HL-60 (cell line): ENCODE measurements around the gene CHD9.

ENCODE experiments used
- CTCF ChIP-seq: IDR thresholded peaks from one replicate; pipeline ENCODE4 v1.5.1; 2011; ENCODE audit warnings: low read length, control low read depth, inconsistent platforms; ENCODE audit not compliant: insufficient read depth
- POLR2AphosphoS5 ChIP-seq: IDR thresholded peaks from 2 replicates; pipeline ENCODE4 v1.6.1; 2012; ENCODE audit warnings: low read depth

GRCh38 chr16:53041320-53042051, 13.3 kb upstream of the CHD9 start:
- TF ChIP-seq CTCF = no peak
- TF ChIP-seq POLR2AphosphoS5 = no peak
